GM19351 (cell line): Measurements from ENCODE around the gene UBA1.
"Not testable (repeated sequence)": the region's sequence is repeated elsewhere in the genome, so short reads cannot be mapped to it uniquely, and the experiment has no call there.

ENCODE experiments used
- ATAC-seq: cut with Tn5 transposase; IDR thresholded peaks from one replicate; pipeline ENCODE4 v1.9.1; 2021; ENCODE audit warnings: mild to moderate bottlenecking, moderate library complexity; ENCODE audit not compliant: unreplicated experiment

The UBA1 gene

GRCh38 chrX:47247999-47248320, 54.3 kb downstream of the UBA1 start:
- ATAC-seq = no peak

GRCh38 chrX:47248576-47248975, 54.9 kb downstream of the UBA1 start:
- ATAC-seq = no peak

GRCh38 chrX:47250017-47250347, 56.4 kb downstream of the UBA1 start:
- ATAC-seq = no peak

- not testable (repeated sequence) for ATAC-seq
Measured at GRCh38 chrX:47257620-47258019, 64.0 kb downstream of the UBA1 start.
